ENCODE data around the gene PTPN20.

PTPN20 gene

GRCh38 chr10:46998595-46998994 is 87.4 kb downstream of the PTPN20 start:
- TF ChIP-seq CTCF (IDR thresholded peaks at IDR 0.05; ENCODE audit: insufficient read depth, missing control alignments): no peak
- FAIRE-seq: no peak
- no peak for DNase-seq (ENCODE audit: insufficient read length, low spot score)

- FAIRE-seq: no peak
- no peak for DNase-seq (ENCODE audit: insufficient read length, low spot score)
- no peak for TF ChIP-seq CTCF (IDR thresholded peaks at IDR 0.05; ENCODE audit: insufficient read depth, missing control alignments)
Measured at GRCh38 chr10:46999217-46999616, 88.0 kb downstream of the PTPN20 start.

GRCh38 chr10:47008769-47009168 is 97.5 kb downstream of the PTPN20 start:
- FAIRE-seq: no peak

GRCh38 chr10:47009215-47009838 is 98.1 kb downstream of the PTPN20 start:
- no peak for FAIRE-seq
- TF ChIP-seq CTCF (IDR thresholded peaks at IDR 0.05; ENCODE audit: insufficient read depth, missing control alignments): no peak

More at GRCh38 chr10:47008769-47009168, 97.5 kb downstream of the PTPN20 start:
- no peak for TF ChIP-seq CTCF (IDR thresholded peaks at IDR 0.05; ENCODE audit: insufficient read depth, missing control alignments)
- no peak for DNase-seq (ENCODE audit: insufficient read length, low spot score)

GRCh38 chr10:47010036-47010435 is 98.8 kb downstream of the PTPN20 start:
- no peak for DNase-seq (ENCODE audit: insufficient read length, low spot score)
- no peak for FAIRE-seq
- no peak for TF ChIP-seq CTCF (IDR thresholded peaks at IDR 0.05; ENCODE audit: insufficient read depth, missing control alignments)

More at GRCh38 chr10:47009215-47009838, 98.1 kb downstream of the PTPN20 start:
- DNase-seq (ENCODE audit: insufficient read length, low spot score): no peak

- TF ChIP-seq CTCF (IDR thresholded peaks at IDR 0.05; ENCODE audit: insufficient read depth, missing control alignments): no peak
- FAIRE-seq (no peak), DNase-seq (ENCODE audit: insufficient read length, low spot score) (no peak)
Measured at GRCh38 chr10:47012214-47012613, 101.0 kb downstream of the PTPN20 start.

GRCh38 chr10:47013507-47014154 is 102.4 kb downstream of the PTPN20 start:
- no peak for TF ChIP-seq CTCF (IDR thresholded peaks at IDR 0.05; ENCODE audit: insufficient read depth, missing control alignments)
- FAIRE-seq (no peak), DNase-seq (ENCODE audit: insufficient read length, low spot score) (no peak)
